Measurements from ENCODE around the gene SLIT3. TPM values are rescaled to one million over a fixed set of nuclear protein-coding genes. Genes with fewer than 3 reads are reported as not detected.

The SLIT3 gene
- total RNA-seq, 1 donor from 2014 or later, result 0.22 TPM

DNA sequence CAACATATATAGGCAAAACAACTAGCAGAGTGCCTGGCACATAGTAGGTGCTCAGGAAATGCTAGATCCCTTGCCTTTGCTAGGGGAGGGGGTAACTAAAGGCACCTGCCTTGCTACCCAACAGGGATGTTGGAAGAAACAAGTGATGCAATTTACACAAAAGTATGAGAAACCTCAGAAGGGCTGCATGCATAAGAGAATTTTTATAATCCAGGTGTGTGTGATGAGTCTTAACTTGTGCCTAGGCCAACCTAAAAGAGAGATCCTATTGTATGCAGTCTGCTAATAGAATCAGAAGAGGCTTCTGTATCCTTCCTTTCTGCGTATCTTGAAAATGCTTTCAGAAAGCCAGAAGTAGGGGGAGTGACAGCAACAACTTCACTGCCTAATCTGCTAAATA is 135.9 kb downstream of the SLIT3 start:
- Histone ChIP-seq H3K27me3 (no peaks in the 10 kb centered on the region), H3K36me3 (no peaks in the 10 kb centered on the region), H3K9ac (no peak overlapping the region), H3K9me3 (ENCODE audit: low read depth) (no peaks in the 10 kb centered on the region), H4K20me1 (ENCODE audit: low read depth) (peaks cover 8% of the 10 kb centered on the region), H3K4me1 (peaks cover 19% of the 10 kb centered on the region), H3K4me3 (no peak overlapping the region), H2AFZ (replicated peaks) (no peak overlapping the region), H3K27ac (no peak overlapping the region), H3K4me2 (peak overlapping the region; percentile 56), H3K79me2 (ENCODE audit: low read depth) (no peaks in the 10 kb centered on the region), H3F3A (ENCODE audit: low read depth) (peaks cover 14% of the 10 kb centered on the region)
- Mint-ChIP-seq H3K9me3 (peaks cover 6% of the 10 kb centered on the region), H3K27me3 (ENCODE audit: insufficient read depth, low read depth) (peaks cover 5% of the 10 kb centered on the region), H3K27ac (peak overlapping the region; percentile 94), H3K4me1 (peaks cover 61% of the 10 kb centered on the region), H3K36me3 (no peaks in the 10 kb centered on the region), H3K4me3 (no peak overlapping the region)
- no peak for DNase-seq (ENCODE audit: low spot score)
- TF ChIP-seq, protein P1, sequence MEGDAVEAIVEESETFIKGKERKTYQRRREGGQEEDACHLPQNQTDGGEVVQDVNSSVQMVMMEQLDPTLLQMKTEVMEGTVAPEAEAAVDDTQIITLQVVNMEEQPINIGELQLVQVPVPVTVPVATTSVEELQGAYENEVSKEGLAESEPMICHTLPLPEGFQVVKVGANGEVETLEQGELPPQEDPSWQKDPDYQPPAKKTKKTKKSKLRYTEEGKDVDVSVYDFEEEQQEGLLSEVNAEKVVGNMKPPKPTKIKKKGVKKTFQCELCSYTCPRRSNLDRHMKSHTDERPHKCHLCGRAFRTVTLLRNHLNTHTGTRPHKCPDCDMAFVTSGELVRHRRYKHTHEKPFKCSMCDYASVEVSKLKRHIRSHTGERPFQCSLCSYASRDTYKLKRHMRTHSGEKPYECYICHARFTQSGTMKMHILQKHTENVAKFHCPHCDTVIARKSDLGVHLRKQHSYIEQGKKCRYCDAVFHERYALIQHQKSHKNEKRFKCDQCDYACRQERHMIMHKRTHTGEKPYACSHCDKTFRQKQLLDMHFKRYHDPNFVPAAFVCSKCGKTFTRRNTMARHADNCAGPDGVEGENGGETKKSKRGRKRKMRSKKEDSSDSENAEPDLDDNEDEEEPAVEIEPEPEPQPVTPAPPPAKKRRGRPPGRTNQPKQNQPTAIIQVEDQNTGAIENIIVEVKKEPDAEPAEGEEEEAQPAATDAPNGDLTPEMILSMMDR (IDR thresholded peaks at IDR 0.05), result no peak
- no peak for TF ChIP-seq EZH2 (IDR thresholded peaks at IDR 0.05)
- TF ChIP-seq EZH2phosphoT487 (IDR thresholded peaks at IDR 0.05), result no peak

DNA sequence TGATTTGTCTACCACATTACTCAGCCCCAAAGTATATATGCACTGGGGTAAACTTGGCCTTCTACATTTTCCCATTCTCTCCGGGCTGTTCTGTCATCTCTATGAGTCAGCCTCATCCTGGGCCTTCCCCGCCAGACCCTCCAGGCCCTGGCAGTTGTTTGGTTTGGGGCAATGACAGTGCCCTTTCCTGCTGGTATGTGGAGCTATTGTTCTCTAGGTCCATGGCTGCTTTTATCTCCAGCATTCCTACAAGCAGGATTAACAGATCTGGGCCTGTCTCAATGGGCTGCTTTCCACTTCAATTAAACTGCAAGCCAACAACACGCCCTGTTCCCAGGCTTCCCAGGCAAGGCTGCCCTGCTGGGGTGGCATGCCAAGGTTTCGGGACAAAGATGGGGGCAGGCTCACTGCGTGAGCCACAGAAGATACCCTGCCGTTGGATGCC is 136.4 kb downstream of the SLIT3 start:
- Histone ChIP-seq H3K36me3 (no peaks in the 10 kb centered on the region), H4K20me1 (ENCODE audit: low read depth) (peaks cover 8% of the 10 kb centered on the region), H3K9me3 (ENCODE audit: low read depth) (no peaks in the 10 kb centered on the region), H3K9ac (no peak overlapping the region), H3K4me2 (peak overlapping the region; percentile 56), H3K27ac (no peak overlapping the region), H3K4me3 (no peak overlapping the region), H3K27me3 (no peaks in the 10 kb centered on the region), H3F3A (ENCODE audit: low read depth) (peaks cover 14% of the 10 kb centered on the region), H2AFZ (replicated peaks) (no peak overlapping the region), H3K4me1 (peaks cover 19% of the 10 kb centered on the region), H3K79me2 (ENCODE audit: low read depth) (no peaks in the 10 kb centered on the region)
- H3K9me3 Mint-ChIP-seq, result peaks cover 6% of the 10 kb centered on the region
- peak overlapping the region; percentile 94 for H3K27ac Mint-ChIP-seq
- no peak overlapping the region for H3K4me3 Mint-ChIP-seq
- TF ChIP-seq EZH2phosphoT487 (IDR thresholded peaks at IDR 0.05) (peak; percentile 64), EZH2 (IDR thresholded peaks at IDR 0.05) (peak; percentile 35)
- TF ChIP-seq, protein P1 (IDR thresholded peaks at IDR 0.05), result no peak
- H3K27me3 Mint-ChIP-seq (ENCODE audit: insufficient read depth, low read depth), result peaks cover 5% of the 10 kb centered on the region
- no peaks in the 10 kb centered on the region for H3K36me3 Mint-ChIP-seq
- peaks cover 62% of the 10 kb centered on the region for H3K4me1 Mint-ChIP-seq
- peak; percentile 93 for DNase-seq (ENCODE audit: low spot score)

DNA sequence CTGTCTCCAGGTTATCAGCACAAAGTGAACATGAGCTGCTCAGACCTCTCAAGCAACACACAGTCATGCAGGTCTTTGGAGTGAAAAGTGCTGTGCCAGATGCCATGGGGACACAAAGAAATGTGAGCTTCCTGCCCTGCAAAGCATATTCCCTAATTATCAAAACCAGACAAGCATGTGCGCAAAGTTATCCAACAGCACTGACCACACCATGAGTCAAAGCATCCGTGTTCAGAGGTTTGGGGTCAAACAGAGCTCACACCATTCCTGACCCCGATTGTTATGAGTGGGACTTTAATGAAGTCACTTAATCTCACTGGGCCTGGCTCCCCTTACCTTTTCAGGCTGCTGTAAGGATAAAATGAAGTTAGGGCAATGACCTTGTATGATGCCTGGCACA is 138.5 kb downstream of the SLIT3 start:
- Histone ChIP-seq H3K36me3 (no peaks in the 10 kb centered on the region), H3K4me2 (no peak overlapping the region)

More for the DNA sequence above, 138.5 kb downstream of the SLIT3 start:
- TF ChIP-seq EZH2phosphoT487 (IDR thresholded peaks at IDR 0.05) (no peak), EZH2 (IDR thresholded peaks at IDR 0.05) (no peak)
- TF ChIP-seq, protein P1 (IDR thresholded peaks at IDR 0.05), result no peak
- H3K4me3 Mint-ChIP-seq, result no peak overlapping the region
- peaks cover 8% of the 10 kb centered on the region for H4K20me1 ChIP-seq (ENCODE audit: low read depth)
- no peaks in the 10 kb centered on the region for H3K9me3 ChIP-seq (ENCODE audit: low read depth)
- H3K4me1 Mint-ChIP-seq, result peaks cover 57% of the 10 kb centered on the region
- no peaks in the 10 kb centered on the region for H3K27me3 ChIP-seq
- peaks cover 14% of the 10 kb centered on the region for H3F3A ChIP-seq (ENCODE audit: low read depth)
- H3K27ac Mint-ChIP-seq, result no peak overlapping the region
- no peaks in the 10 kb centered on the region for H3K79me2 ChIP-seq (ENCODE audit: low read depth)
- peaks cover 25% of the 10 kb centered on the region for H3K9me3 Mint-ChIP-seq
- peaks cover 19% of the 10 kb centered on the region for H3K4me1 ChIP-seq
- H3K27ac ChIP-seq, result no peak overlapping the region
- no peak for DNase-seq (ENCODE audit: low spot score)
- H3K9ac ChIP-seq, result no peak overlapping the region
- no peak overlapping the region for H2AFZ ChIP-seq (replicated peaks)
- no peak overlapping the region for H3K4me3 ChIP-seq
- peaks cover 5% of the 10 kb centered on the region for H3K36me3 Mint-ChIP-seq
- peaks cover 5% of the 10 kb centered on the region for H3K27me3 Mint-ChIP-seq (ENCODE audit: insufficient read depth, low read depth)
